Upper lobe of left lung (tissue), 6 donors: ENCODE measurements around the gene CACNA2D2. TPM values are rescaled to one million over a fixed set of nuclear protein-coding genes. Genes with fewer than 3 reads are reported as not detected.

ENCODE experiments used
- ATAC-seq, 2 donors: fragments of 200-7000 bp; cut with Tn5 transposase; one replicate each; pipeline ENCODE4 v1.9.1; 2022; ENCODE audit warnings: mild to moderate bottlenecking in 2 of 2, moderate library complexity in 2 of 2; ENCODE audit not compliant: low FRiP score in 2 of 2
- DNase-seq, 2 donors: peaks; one replicate each; pipeline ENCODE4 v3.0.0-alpha.2; 2019 to 2020
- H3K27ac ChIP-seq, 4 donors: fragments of 200-600 bp; sonication (generic); one replicate each; pipeline ENCODE4 v1.5.1; 2016 to 2019
- H3K27me3 ChIP-seq, 4 donors: fragments of 200-600 bp; sonication (generic); one replicate each; pipeline ENCODE4 v1.5.1; 2017 to 2019
- H3K36me3 ChIP-seq, 4 donors: fragments of 200-600 bp; sonication (generic); one replicate each; pipeline ENCODE4 v1.5.1; 2016 to 2019
- H3K4me1 ChIP-seq, 4 donors: fragments of 200-600 bp; sonication (generic); one replicate each; pipeline ENCODE4 v1.5.1; 2018 to 2019
- H3K4me3 ChIP-seq, 4 donors: fragments of 200-600 bp; sonication (generic); one replicate each; pipeline ENCODE4 v1.5.1; 2017 to 2019; ENCODE audit warnings: mild to moderate bottlenecking in 2 of 4, moderate library complexity in 1 of 4
- H3K9me3 ChIP-seq, 4 donors: fragments of 200-600 bp; sonication (generic); one replicate each; pipeline ENCODE4 v1.5.1; 2018 to 2019
- CTCF ChIP-seq, 6 experiments: fragments of 450-650 bp in 4 of 6; fragments of 200-600 bp in 2 of 6; sonication (generic) in 2 of 6; IDR thresholded peaks; one replicate each; pipeline ENCODE4 v1.5.1; 2016 to 2019; ENCODE audit warnings: antibody characterized with exemption in 6 of 6
- EP300 ChIP-seq, 4 donors: sonication (generic); formaldehyde crosslinking; IDR thresholded peaks; one replicate each; pipeline ENCODE4 v1.5.1; 2017; ENCODE audit warnings: antibody characterized with exemption in 4 of 4, control low read depth in 2 of 4
- POLR2A ChIP-seq, 4 donors: fragments of 450-650 bp; IDR thresholded peaks; one replicate each; pipeline ENCODE4 v1.5.1; 2016 to 2017; ENCODE audit warnings: antibody characterized with exemption in 4 of 4, mild to moderate bottlenecking in 2 of 4
- POLR2AphosphoS5 ChIP-seq, 2 donors: sonication (generic); formaldehyde crosslinking; IDR thresholded peaks; one replicate each; pipeline ENCODE4 v1.5.1; 2017; ENCODE audit warnings: antibody characterized with exemption in 2 of 2
- WGBS, 2 donors: methylation state at CpG; one replicate each; pipeline ENCODE4 v1.1.5; 2017 to 2018; 5-methylcytosine and 5-hydroxymethylcytosine counted together
- total RNA-seq, 6 donors: library from RNA; depleted of rRNA in 4 of 6; stranded (reverse); fragments of >200 nt in 4 of 6; gene quantifications; one replicate each; pipeline versions ENCODE4 v1.1.0 to v1.2.1, GENCODE V29; 2016 to 2021
- donor health status: DM: no; HTN: no; CAD: no; lungs with moderate emphysema.
- donor health status: DM: no; HTN: yes; CAD: no; lungs with severe emphysema.

The CACNA2D2 gene
- total RNA-seq, 6 donors from 2014 or later, result 71.5 to 213 (median 113) TPM

- Histone ChIP-seq H3K4me1 (peaks cover 75 to 89% (median 88%) of the 10 kb centered on the region in 4 donors), H3K4me3 (peak overlapping the region; percentile 65 to 96 (median 74)), H3K27ac (peak overlapping the region; percentile 94 to 97 (median 95)), H3K9me3 (no peaks in the 10 kb centered on the region), H3K36me3 (peaks cover 13 to 69% (median 30%) of the 10 kb centered on the region in 4 donors), H3K27me3 (no peaks in the 10 kb centered on the region)
- ATAC-seq (no peak), DNase-seq (no peak)
- TF ChIP-seq POLR2AphosphoS5 (IDR thresholded peaks at IDR 0.05), result peak in 1 of 2 donors; percentile 64
- TF ChIP-seq POLR2A (IDR thresholded peaks at IDR 0.05), result no peak
- 41 to 62% methylated on average over 7 to 10 of the region's 10 CpGs for WGBS, 2 donors
Observed at GRCh38 chr3:50318615-50319014, 184.8 kb downstream of the CACNA2D2 start.

GRCh38 chr3:50318163-50318562 lies 185.3 kb downstream of the CACNA2D2 start:
- Histone ChIP-seq H3K36me3 (peaks cover 13 to 69% (median 30%) of the 10 kb centered on the region in 4 donors), H3K4me1 (peaks cover 77 to 89% (median 88%) of the 10 kb centered on the region in 4 donors), H3K27ac (peak overlapping the region; percentile 94 to 97 (median 95)), H3K27me3 (no peaks in the 10 kb centered on the region), H3K9me3 (no peaks in the 10 kb centered on the region), H3K4me3 (peak overlapping the region; percentile 48 to 96 (median 72))
- DNase-seq (peak in 1 of 2 donors; percentile 72), ATAC-seq (no peak)
- WGBS, 2 donors, result 69% methylated on average over 9 of the region's 11 CpGs; no CpG with 5 or more reads in 1 of the 2 donors
- TF ChIP-seq EP300 (IDR thresholded peaks at IDR 0.05), result no peak
- no peak for TF ChIP-seq CTCF (IDR thresholded peaks at IDR 0.05)
- TF ChIP-seq POLR2AphosphoS5 (IDR thresholded peaks at IDR 0.05), result no peak
- no peak for TF ChIP-seq POLR2A (IDR thresholded peaks at IDR 0.05)

GRCh38 chr3:50317300-50317699 lies 186.1 kb downstream of the CACNA2D2 start:
- H3K4me1 ChIP-seq, result peaks cover 70 to 82% (median 81%) of the 10 kb centered on the region in 4 donors
- no peaks in the 10 kb centered on the region for H3K9me3 ChIP-seq
- no peaks in the 10 kb centered on the region for H3K27me3 ChIP-seq
- WGBS, 2 donors, result 53 to 90% methylated on average over 2 to 6 of the region's 6 CpGs
- H3K4me3 ChIP-seq, result peak overlapping the region in 3 of 4 donors; percentile 65 to 96 (median 79)
- peaks cover 13 to 69% (median 30%) of the 10 kb centered on the region in 4 donors for H3K36me3 ChIP-seq
- ATAC-seq (no peak), DNase-seq (no peak)
- no peak for TF ChIP-seq CTCF (IDR thresholded peaks at IDR 0.05)
- no peak for TF ChIP-seq EP300 (IDR thresholded peaks at IDR 0.05)
- TF ChIP-seq POLR2A (IDR thresholded peaks at IDR 0.05), result no peak
- TF ChIP-seq POLR2AphosphoS5 (IDR thresholded peaks at IDR 0.05), result no peak
- H3K27ac ChIP-seq, result peak overlapping the region; percentile 94 to 97 (median 95)

GRCh38 chr3:50316657-50317242 lies 186.7 kb downstream of the CACNA2D2 start:
- peak in 2 of 4 donors; percentile 35 to 79 for TF ChIP-seq POLR2A (IDR thresholded peaks at IDR 0.05)
- no peak for TF ChIP-seq CTCF (IDR thresholded peaks at IDR 0.05)
- TF ChIP-seq POLR2AphosphoS5 (IDR thresholded peaks at IDR 0.05), result peak in 1 of 2 donors; percentile 72
- TF ChIP-seq EP300 (IDR thresholded peaks at IDR 0.05), result peak in 1 of 4 donors; percentile 10
- H3K9me3 ChIP-seq, result no peaks in the 10 kb centered on the region
- peaks cover 13 to 69% (median 30%) of the 10 kb centered on the region in 4 donors for H3K36me3 ChIP-seq
- ATAC-seq (peak; percentile 10 to 87), DNase-seq (peak; percentile 82 to 96)
- peak overlapping the region; percentile 94 to 97 (median 95) for H3K27ac ChIP-seq
- 26 to 48% methylated on average over 8 of the region's 9 CpGs for WGBS, 2 donors
- H3K4me3 ChIP-seq, result peak overlapping the region in 3 of 4 donors; percentile 65 to 96 (median 79)
- H3K4me1 ChIP-seq, result peaks cover 65 to 77% (median 75%) of the 10 kb centered on the region in 4 donors
- H3K27me3 ChIP-seq, result no peaks in the 10 kb centered on the region

- peak overlapping the region; percentile 37 to 97 (median 84) for H3K27ac ChIP-seq
- 92 to 97% methylated on average over 4 of the region's 4 CpGs for WGBS, 2 donors
- no peak for DNase-seq
Observed at GRCh38 chr3:50314816-50315215, 188.6 kb downstream of the CACNA2D2 start.

More at GRCh38 chr3:50314816-50315215, 188.6 kb downstream of the CACNA2D2 start:
- no peaks in the 10 kb centered on the region for H3K27me3 ChIP-seq
- H3K9me3 ChIP-seq, result no peaks in the 10 kb centered on the region
- ATAC-seq, result no peak
- H3K36me3 ChIP-seq, result peaks cover 13 to 51% (median 29%) of the 10 kb centered on the region in 4 donors
- peaks cover 63 to 73% (median 69%) of the 10 kb centered on the region in 4 donors for H3K4me1 ChIP-seq
- no peak overlapping the region for H3K4me3 ChIP-seq
- TF ChIP-seq POLR2AphosphoS5 (IDR thresholded peaks at IDR 0.05) (no peak), EP300 (IDR thresholded peaks at IDR 0.05) (no peak), CTCF (IDR thresholded peaks at IDR 0.05) (no peak), POLR2A (IDR thresholded peaks at IDR 0.05) (no peak)
